ENCODE data around the gene TXLNA.
"Not testable (repeated sequence)": the region's sequence is repeated elsewhere in the genome, so short reads cannot be mapped to it uniquely, and the experiment has no call there.

TXLNA gene

GRCh38 chr1:32179443-32180185, at the start of gene TXLNA:
TSS of gene TXLNA (plus strand) at chr1:32179675. CDS start at chr1:32180346, 671 bp downstream.
- DNase-seq (ENCODE audit: low read depth): no peak

GRCh38 chr1:32133950-32134280, 45.6 kb upstream of the TXLNA start:
- DNase-seq (ENCODE audit: low read depth): not testable (repeated sequence)

- no peak for DNase-seq (ENCODE audit: low read depth)
These were observed 42.4 kb upstream of the TXLNA start for GRCh38 chr1:32137111-32137510.

GRCh38 chr1:32138965-32139364, 40.5 kb upstream of the TXLNA start:
- DNase-seq (ENCODE audit: low read depth): no peak

- DNase-seq (ENCODE audit: low read depth): peak; percentile 46
These were observed 36.8 kb upstream of the TXLNA start for GRCh38 chr1:32142446-32143301.

GRCh38 chr1:32143302-32143695, 36.2 kb upstream of the TXLNA start:
- not testable (repeated sequence) for DNase-seq (ENCODE audit: low read depth)

- DNase-seq (ENCODE audit: low read depth): no peak
These were observed 35.4 kb upstream of the TXLNA start for GRCh38 chr1:32144033-32144432.

GRCh38 chr1:32147799-32148198, 31.7 kb upstream of the TXLNA start:
- not testable (repeated sequence) for DNase-seq (ENCODE audit: low read depth)

GRCh38 chr1:32150847-32151246, 28.6 kb upstream of the TXLNA start:
- no peak for DNase-seq (ENCODE audit: low read depth)

- no peak for DNase-seq (ENCODE audit: low read depth)
These were observed 28.1 kb upstream of the TXLNA start for GRCh38 chr1:32151319-32151787.

GRCh38 chr1:32159189-32159588, 20.3 kb upstream of the TXLNA start:
- no peak for DNase-seq (ENCODE audit: low read depth)

GRCh38 chr1:32163405-32163804, 16.1 kb upstream of the TXLNA start:
- DNase-seq (ENCODE audit: low read depth): no peak

GRCh38 chr1:32165633-32166032, 13.8 kb upstream of the TXLNA start:
- not testable (repeated sequence) for DNase-seq (ENCODE audit: low read depth)

GRCh38 chr1:32170991-32171390, 8.5 kb upstream of the TXLNA start:
- DNase-seq (ENCODE audit: low read depth): no peak

- DNase-seq (ENCODE audit: low read depth): no peak
These were observed 6.7 kb upstream of the TXLNA start for GRCh38 chr1:32172621-32173245.

GRCh38 chr1:32178380-32179192, 889 bp upstream of the TXLNA start:
- DNase-seq (ENCODE audit: low read depth): no peak

GRCh38 chr1:32179193-32179442, 357 bp upstream of the TXLNA start:
- no peak for DNase-seq (ENCODE audit: low read depth)

GRCh38 chr1:32180186-32181060, 948 bp downstream of the TXLNA start:
- no peak for DNase-seq (ENCODE audit: low read depth)

- no peak for DNase-seq (ENCODE audit: low read depth)
These were observed 1.6 kb downstream of the TXLNA start for GRCh38 chr1:32181065-32181464.

GRCh38 chr1:32181563-32181962, 2.1 kb downstream of the TXLNA start:
- no peak for DNase-seq (ENCODE audit: low read depth)

- DNase-seq (ENCODE audit: low read depth): no peak
These were observed 2.6 kb downstream of the TXLNA start for GRCh38 chr1:32182060-32182459.
